ENCODE results near the gene NRXN3.

- TF ChIP-seq CTCF (IDR thresholded peaks at IDR 0.05): no peak
- no peak for TF ChIP-seq POLR2A (IDR thresholded peaks at IDR 0.05)
These were observed 341.8 kb downstream of the NRXN3 start for GRCh38 chr14:78512021-78512420.

Measured in heart left ventricle (tissue), 13 donors.